Stimulated activated CD4-positive, alpha-beta T cell treated with anti-CD3 and anti-CD28 coated beads, Interleukin-4, amount 100 ng/mL, for 48 hours (primary cell): Measurements from ENCODE around the gene CLMN.

Source experiments
- DNase-seq, 2 donors: peaks; one replicate each; pipeline ENCODE4 v3.0.0-alpha.2; 2020; ENCODE audit warnings: low read depth in 2 of 2

CLMN gene

DNA sequence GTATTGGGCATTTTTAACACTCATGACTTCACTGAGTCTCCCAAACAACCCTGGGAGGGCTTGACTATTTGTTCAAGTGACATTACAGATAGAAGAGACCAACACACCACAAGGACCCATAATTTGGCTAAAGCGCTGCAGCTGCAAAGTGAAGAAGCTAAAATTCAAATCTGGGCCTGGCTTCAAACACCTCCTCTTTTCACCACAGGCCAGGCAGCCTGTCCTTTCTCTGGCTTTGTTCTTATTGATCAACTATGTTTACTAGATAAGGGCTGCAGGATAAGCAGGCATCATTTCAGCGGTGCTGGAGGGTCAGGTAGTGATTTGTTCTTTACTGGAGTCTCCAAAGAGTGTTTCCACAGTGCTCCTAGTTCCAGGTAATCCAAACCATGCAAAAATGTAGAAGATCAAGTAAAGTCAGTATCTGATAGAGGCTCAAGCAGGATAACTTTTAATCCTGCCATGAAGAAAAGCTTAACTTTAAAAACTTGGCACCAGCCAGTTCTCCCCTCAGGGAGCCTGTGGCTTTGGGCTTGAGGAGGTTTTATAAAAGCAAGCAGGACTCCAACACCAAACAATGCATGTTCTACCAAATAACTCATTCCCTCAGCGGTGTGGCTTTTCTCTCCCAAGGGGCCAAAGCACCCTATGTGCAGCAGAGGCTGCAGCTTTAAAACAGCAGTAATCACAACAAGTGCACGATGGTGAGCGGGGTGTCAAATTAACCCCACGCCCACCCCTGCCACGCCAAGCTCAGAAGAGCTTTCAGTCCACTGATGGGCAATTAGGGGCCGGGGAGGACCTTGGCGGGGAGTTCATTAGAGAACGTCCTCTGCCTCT lies 16.8 kb downstream of the CLMN start:
- DNase-seq = no peak

DNA sequence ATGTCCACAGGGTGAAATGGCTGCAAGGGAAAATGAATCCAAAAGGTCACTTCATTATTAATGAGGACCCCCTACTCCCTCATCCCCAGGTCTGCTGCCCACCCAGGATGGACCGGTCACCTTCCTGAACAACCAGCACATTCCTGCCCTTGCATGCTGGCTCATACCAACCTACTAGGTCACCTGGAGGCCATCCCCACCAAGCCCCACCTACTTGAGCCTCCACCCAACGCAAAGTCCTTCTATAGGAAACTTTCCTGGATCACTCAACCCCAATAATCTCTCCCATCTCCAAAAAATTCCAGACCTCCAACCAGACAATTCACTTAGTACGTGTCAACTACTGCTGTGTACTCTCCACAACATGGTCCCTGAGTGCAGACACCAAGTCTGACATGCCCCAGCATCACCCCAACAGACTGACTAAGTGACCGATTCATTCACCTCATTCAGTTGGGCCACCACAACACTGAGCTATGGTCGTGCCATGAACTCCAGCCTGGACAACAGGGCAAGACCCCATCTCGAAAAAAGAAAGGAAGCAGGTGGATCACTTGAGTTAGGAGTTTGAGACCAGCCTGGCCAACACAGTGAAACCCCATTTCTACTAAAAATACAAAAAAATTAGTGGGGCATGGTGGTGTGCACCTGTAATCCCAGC lies 18.1 kb downstream of the CLMN start:
- no peak for DNase-seq

DNA sequence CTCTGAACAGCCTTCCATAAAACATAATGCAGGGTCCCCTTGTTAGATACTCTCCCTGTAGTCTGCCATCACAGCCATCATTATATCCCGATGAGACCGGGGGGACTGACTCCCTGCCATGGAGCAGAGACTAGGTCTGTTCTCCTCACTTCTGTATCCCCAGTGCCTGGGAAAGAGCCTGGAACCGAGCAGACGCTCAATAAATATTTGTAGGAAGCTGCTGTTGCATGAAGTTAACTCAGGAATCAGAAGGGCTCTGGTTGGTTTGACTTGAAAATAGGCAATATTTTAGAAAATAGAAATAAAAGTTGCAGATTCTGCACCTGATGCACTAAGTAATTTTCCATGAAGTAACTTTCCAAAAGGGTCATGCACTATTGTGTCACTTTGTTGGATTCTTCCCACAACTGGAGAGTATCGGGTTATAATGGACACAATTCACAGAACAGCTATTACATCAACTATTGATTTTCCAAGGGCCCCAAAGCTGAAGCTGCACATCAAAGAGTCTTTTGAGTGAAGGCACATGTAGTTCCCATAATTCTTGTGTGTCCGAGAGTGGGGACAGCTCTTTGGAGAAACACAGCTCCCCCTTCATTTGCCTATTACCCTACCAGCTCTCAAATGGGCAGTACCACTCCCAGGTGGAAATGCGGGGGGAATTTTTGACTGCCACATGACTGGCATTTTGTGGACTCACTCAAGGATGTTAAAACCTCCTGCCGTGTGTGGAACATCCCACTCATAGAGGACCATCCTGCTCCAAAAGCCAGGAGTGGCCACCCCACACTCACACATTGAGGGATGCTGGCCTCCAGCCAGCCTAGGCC lies 18.8 kb downstream of the CLMN start:
- DNase-seq = no peak

DNA sequence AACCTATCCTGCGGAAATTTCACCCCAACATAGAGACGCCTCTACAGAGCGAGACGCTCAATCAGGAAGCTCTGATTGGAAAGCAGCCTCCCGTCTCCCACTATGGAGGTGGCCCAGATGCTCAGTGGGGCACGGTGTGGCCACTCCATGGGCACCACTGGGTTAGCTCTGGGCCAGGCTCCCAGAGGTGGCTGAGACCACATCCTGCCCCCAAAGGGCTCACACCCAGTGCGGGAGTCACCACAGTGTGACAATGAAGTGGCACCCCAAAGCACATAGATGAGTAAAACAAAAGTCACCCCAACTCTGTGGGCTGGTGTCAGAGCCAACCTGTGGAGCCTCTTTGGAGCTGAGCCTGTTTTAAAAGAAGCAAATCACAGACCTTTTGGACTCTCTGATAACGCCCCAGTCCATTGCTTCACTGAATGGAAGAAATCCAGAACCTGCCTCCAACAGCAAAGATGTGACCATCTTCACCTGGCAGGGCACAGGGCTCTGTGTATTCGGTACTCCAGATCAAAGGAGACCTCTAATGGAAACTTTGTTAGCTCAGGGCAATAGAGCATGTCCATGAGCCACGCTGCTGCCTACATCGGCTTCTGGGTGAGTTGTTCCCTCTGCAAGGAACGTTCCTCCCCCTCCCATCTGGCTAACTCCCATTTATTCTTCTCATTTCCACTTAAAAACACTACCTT lies 19.6 kb downstream of the CLMN start:
- DNase-seq = no peak

DNA sequence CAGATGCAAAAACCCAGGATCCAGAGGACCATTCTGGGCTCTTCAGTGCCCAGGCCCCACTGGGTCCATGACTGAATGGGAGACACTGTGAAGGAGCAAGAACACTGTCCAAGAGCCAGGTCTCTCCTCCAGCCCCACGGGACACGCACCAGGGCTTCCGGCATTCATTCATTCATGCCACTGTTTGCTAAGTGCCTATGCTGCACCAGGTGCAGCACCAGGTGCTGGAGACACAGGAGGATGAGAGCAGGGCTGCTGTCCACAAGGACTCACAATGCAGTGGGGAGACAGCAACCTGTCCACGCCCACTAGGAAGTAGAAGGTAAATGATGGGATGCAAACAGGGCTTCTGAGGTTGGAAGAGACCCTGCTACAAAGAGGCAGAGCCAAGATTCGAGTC lies 20.4 kb downstream of the CLMN start:
- DNase-seq = no peak

DNA sequence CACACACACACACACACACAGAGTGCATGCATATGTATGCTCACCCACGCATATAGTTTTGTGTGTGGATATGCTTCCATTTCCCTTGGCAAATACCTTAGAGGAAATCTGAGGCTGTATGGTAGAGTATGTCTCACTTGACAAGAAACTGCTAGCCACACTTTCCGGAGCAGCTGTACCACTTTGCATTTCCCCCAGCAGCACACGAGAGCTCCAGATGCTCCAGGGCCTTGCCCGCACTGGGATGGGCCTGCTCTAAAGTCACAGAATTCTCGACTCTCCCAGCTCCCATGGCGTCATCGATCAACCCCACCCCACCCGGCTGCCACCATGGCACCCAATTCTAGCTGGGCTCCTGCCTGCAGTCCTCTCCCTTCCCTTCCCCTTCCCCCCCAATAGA lies 21.9 kb downstream of the CLMN start:
- DNase-seq = no peak

DNA sequence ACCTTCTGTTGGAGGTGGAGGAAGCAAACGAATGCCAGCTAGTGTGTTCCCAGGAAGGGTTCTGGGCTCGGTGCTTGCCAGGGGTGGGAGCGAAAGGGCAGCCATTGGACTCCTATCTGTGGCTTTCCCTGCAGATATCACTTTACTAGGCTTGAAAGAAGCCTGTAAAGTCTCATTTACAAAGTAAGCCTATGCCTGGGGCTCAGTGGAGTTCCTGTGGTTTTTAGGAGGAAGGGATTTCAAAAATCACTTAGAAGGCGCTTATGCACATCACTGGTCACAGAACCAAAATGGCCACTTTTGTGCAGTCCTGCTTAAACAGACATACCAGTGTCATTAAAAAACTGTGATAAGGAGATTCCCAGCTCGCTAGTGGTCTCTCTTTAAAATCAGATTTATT lies 22.7 kb downstream of the CLMN start:
- no peak for DNase-seq

DNA sequence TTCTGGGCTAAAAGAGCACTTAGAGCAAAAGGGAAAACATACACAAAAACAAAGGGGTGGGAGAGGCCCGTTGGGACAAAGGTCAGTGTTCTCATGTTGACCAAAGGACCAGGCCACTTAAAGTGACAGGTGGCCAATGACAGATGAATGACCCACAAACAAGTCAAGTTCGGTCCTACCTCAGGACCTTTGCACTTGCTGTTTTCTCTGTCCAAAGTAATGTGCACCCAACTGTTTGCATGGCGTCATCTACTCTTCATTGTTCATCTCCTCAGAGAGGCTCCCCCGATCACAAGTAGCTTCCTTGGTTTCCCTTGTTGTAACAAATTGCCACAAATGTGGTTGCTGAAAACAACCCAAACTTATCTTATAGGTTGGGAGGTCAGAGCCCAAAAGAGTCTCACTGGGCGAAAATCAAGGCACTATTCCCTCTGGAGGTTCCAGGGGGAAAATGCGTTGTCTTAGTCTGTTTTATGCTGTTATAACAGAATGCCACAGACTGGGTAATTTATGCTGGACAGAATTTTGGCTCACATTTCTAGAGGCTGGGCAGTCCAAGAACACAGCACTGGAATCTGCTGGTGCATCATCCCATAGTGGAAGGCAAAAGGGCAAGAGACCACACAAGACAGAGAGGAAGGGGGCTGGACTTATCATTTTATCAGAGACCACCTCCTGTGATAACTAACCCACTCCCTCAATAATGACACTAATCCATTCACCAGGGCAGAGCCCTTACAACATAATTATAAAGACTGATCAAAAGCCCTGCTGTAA lies 23.9 kb downstream of the CLMN start:
- DNase-seq = no peak

DNA sequence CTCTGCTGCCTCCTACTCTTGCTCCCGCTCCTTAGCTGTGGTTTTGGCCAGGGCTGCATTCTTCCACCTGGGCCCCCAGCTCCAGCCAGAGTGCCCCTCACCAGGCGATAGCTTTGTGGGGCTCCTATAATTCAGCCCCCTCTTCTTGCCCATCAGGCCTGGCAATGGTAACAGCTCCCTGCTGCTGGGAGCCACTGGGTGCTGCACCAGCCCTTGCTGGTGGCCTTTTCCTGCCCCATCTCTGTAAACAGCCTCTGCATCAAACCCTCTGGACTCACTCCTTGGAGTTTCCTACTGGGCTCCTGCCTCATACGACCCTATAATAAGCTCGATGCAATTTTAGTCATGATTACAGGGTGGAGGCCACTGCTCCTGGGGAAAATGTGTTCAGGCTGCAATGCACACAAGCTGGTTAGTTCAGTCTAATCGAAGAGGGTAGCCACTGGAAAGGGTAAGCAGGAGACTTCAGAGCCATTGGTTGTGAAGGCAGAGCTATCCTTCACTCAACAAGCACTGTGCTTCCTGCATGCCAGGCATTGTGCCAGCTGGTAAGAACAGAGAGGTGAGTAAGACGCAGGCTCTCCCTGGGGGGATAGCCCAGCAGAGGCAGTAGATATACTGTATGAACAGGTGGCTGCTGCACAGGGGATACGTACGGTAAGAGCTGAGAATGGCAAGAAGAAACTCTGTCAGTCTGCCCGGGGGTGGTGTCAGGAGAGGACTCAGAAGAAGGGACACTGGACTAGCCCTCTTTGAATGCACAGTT lies 24.7 kb downstream of the CLMN start:
- no peak for DNase-seq

DNA sequence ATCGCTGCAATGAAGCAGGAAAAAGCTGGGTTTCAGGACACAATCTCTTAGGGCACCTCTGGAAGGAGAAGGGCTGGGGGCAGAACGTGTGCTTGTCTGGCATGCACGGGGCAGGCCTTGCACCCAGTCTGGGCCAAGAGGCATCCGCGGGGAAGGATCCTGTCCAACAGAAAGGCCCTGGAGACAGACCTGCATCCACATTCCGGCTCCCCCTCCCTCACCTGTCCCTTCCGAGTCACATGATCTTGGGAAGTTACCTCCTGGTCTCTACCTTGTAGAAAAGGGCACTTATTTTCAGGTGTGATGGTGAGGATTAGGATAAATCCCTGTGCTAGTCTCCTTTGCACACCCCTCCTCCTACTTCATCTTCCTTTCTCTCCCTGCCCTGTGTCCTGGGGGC lies 25.4 kb downstream of the CLMN start:
- DNase-seq = no peak

DNA sequence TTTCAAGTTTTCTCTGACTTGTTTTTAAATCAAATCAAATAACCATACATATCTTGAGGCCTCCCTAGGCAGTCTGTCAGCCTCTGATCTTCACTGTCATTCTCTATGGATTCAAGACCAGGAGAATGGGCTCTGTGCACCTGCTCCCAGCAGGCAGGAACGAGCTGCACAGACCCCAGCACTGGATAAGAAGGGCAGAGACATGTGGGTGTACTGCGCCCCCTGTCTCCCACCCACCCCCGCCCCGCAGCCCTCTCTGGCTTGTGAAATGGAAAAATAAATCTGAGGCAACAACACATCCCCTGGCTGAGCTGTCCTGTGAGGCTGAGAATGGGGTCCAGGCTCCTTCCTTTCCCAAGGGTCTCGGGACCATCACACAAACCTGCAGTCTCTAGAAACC lies 26.3 kb downstream of the CLMN start:
- DNase-seq = no peak

DNA sequence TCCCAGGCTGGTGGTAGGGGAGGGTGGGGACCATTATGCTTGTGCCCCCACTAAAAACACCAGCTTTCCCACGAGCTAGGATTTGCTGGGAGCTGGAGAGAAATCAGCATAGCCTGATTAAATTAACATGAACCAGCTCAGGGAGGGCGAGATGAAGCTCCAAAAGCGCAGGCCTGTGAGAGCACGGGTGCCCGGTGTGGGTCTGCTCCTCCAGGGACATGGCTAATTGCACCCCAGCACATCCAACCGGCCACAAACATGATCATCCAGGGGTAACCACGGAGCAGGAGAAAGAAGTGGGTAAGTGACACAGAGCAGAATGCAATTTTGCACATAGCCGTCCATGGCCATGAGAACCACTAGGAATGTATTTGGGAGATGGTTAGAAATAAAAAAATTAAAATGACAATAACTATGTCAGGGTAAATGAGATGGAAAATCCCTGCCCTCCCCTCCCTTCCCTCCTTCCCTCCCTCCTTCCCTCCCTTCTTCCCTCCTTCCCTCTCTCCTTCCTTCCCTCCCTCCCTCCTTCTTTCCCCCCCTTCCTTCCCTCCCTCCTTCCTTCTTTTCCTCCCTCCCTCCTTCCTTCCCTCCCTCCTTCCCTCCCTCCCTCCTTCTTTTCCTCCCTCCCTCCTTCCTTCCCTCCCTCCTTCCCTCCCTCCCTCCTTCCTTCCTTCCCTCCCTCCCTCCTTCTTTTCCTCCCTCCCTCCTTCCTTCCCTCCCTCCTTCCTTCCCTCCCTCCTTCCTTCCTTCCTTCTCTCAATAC lies 26.9 kb downstream of the CLMN start:
- DNase-seq = no peak

DNA sequence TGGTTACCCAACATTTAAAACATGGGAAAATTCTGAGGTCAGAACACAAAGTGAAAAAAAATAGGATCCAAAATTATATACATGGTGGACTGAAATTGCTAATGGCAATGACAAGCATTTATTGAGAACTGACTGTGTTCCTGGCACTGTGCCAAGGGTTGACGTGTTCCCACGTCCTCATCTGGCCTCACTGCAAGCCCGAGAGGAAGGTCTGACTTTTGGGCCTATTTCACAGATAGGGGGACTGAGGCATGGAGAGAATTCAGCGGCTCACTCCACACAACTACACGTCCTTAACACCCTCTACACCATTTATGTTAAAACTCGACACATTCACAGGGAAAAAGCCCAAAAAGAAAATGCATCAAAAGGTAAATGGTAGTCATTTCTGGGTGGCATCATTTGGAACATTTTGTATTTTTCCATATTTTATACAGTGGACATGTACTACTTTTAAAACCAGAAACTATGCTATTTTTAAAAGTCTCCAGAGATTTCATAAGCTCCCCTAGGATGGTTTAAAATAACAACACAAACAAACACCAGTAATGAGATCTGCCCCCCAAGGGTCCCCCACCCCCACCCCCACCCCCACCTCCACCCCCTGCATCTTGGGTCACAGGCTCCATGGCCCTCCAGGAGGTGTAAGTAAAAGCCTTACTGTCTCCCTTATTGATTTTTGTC lies 27.7 kb downstream of the CLMN start:
- peak in 1 of 2 donors; percentile 12 for DNase-seq

DNA sequence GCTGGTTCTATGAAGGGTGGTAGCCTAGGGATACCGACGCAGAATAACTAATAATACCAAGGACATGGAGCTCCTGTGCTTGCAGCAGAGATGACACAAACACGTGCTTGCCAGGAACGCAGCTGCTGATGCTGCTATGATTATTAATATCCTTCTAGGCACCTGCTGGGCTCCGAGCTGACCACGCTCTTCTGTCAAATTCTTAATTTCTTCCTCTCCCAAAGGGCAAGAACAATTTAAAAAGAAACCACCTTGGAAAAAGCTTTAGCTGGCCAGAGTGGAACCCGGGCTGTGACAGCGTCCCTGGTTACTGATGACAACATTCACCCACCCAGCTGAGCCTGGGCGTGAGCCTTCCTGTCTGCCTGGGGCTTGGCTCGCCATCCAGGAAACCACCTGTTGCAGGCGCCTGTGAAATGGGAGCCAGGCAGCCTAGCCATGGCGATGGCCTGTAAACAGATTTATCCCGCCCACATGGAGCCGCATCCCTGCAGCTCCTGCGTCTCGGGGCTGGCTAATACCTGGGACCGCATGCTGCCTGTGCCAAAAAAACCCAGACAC lies 28.8 kb downstream of the CLMN start:
- DNase-seq = no peak

DNA sequence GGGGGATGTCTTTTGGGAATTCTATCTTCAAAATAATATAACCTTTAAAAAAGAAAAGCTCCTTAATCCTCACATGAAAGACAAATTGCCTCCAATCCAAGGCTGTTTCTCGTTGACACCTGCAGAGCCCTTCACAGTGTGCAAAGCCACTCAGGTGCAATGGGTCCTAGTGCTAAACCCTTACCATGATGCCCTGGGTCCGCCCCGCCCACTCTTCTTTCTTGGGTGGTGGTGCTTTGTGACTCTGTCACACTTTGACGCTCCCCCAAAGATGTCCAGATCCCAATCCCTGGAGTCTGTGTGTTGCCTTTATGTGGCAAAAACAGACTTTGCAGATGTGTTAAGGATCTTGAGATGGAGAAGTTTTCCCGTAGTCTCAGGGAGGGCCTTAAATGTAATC lies 29.7 kb downstream of the CLMN start:
- no peak for DNase-seq

DNA sequence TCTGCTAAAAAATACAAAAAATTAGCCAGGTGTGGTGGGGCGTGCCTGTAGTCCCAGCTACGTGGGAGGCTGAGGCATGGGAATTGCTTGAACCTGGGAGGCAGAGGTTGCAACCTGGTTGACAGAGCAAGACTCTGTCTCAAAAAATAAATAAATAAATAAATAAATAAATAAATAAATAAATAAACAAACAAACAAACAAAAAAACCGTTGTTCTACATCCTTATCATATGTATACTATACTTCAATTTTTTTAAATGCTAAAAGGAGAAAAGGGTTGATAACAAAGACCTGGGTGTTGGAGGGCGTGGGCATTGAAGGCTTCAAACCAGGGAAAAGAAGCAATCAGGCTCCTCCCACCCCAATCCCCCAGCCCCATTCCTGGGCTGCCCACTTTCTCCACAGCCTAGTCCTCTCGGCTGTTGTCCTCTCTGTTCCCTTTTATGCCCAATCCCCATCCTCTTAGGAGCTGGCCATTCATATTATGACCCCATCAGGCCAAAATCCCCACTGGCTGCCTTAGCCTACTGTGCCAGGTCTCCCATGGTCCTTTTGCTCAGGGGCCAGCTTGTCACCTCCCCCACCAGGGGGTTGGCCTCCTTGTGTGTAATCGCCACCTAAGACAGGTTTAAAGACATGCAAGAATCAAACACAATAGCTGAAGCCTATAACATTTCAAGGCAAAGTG lies 30.2 kb downstream of the CLMN start:
- no peak for DNase-seq

DNA sequence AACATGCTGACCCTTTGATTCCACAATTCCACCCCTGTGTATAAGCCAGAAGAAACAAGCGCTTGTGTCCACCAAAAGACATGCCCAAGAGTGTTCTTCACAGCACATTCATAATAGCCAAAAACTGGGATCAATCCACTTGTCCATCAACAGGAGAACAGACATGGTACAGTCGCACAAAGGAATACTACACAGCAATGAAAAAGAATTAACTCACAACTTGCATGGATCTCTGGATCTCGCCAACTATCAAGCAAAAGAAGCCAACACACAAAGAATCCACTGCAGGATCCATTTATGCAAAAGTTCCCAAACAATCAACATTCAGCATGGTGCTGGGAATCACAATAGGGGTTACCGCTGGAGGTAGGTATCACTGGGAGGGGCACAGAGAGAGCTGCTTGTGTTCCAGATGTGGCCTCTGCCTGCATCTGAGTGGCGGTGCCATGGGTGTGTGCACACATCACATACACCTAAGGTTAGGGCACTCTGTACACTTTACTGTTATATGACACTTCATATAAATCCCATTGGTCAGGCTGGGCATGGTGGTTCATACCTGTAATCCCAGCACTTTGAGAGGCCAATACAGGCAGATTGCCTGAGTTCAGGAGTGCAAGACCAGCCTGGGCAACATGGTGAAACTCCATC lies 30.9 kb downstream of the CLMN start:
- no peak for DNase-seq
